Measurements from ENCODE around the gene ACBD4. TPM values are rescaled to one million over a fixed set of nuclear protein-coding genes. Genes with fewer than 3 reads are reported as not detected.

ACBD4 gene
- polyA plus RNA-seq, 1 donor from 2014 or later: 3.1 TPM

DNA sequence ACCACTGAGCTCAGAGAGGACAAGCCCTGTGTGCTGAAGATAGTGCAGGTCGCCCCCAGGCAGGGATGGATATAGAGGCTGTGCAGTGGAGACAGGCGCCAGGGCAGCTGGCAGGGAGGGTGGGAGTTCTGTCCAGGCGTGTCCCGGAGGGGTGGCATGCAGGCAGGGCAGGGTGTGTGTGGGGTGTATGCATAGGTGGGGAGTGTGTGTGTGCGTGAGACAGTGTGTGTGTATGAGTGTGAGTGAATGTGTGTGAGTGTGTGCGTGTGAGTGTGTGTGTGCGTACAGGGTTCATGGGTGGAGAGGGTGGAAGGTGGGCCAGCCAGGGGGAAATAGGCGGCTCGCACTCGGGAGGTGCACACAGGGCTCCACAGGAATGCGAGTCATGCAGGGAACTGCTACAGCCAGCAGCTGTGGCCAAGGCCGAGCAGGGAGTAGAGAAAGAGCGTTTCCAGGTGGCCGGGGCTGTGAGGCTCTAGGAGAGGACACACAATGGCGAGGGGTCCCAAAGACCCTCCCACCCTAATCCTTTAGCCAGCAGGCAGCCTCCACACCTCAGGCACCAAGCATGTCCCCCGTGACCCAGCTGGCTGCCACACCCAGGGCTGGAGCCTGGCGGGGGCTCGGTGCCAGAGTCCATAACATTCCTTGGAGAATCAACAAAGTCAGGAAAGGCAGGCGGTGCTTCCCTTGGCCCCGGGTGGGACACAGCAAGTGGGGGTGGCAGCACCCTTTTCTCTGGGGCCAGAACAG lies 7.8 kb upstream of the ACBD4 start:
- H3K79me2 ChIP-seq (replicated peaks; ENCODE audit: insufficient read depth, low read length): no peaks in the 10 kb centered on the region
- no peaks in the 10 kb centered on the region for H3K36me3 ChIP-seq (ENCODE audit: insufficient read depth, low read length)
- H3K9me2 ChIP-seq (ENCODE audit: insufficient read depth, low read length): no peaks in the 10 kb centered on the region
- H4K20me1 ChIP-seq (ENCODE audit: insufficient read depth): no peaks in the 10 kb centered on the region
- H3K4me2 ChIP-seq (ENCODE audit: low read length): no peak overlapping the region
- no peaks in the 10 kb centered on the region for H3F3A ChIP-seq (ENCODE audit: insufficient read depth, low read length, poor library complexity, severe bottlenecking)
- H3K27me3 ChIP-seq (ENCODE audit: insufficient read depth, low read depth, low read length): no peaks in the 10 kb centered on the region
- TF ChIP-seq POLR2AphosphoS5 (IDR thresholded peaks at IDR 0.05) (no peak), SMC3 (conservative IDR thresholded peaks at IDR 0.05; ENCODE audit: poor library complexity) (no peak), TAF1 (IDR thresholded peaks at IDR 0.05; ENCODE audit: low read depth) (no peak)
- no peak overlapping the region for H3K9ac ChIP-seq (ENCODE audit: low read length)
- H2AFZ ChIP-seq (ENCODE audit: low read depth, low read length): no peak overlapping the region
- H3K4me3 ChIP-seq (ENCODE audit: low read length): no peak overlapping the region
- H3K27ac ChIP-seq (ENCODE audit: low read length): no peak overlapping the region
- H3K9me3 ChIP-seq (ENCODE audit: low read length): no peaks in the 10 kb centered on the region

DNA sequence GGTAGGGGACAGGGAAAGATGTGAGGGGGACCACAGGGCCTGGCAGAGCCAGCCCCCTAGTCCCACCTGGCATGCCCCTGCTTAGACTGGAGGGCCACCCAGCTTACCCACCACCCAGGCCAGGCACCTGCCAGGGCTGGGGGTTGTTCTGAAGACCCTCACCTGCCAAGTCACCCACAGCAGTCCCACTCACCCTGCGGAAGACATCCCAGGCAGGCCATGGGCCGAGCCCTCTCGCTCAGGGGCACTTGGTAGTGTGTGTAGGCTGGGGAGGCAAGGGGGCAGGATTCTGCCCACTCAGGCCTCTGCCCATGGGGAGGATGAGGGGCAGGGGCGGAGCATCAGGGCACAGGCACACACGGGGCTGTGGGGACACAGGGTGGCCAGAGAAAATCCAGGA lies 7.2 kb upstream of the ACBD4 start:
- H3K36me3 ChIP-seq (ENCODE audit: insufficient read depth, low read length): no peaks in the 10 kb centered on the region
- H3K27me3 ChIP-seq (ENCODE audit: insufficient read depth, low read depth, low read length): no peaks in the 10 kb centered on the region
- H3K27ac ChIP-seq (ENCODE audit: low read length): no peak overlapping the region
- no peaks in the 10 kb centered on the region for H4K20me1 ChIP-seq (ENCODE audit: insufficient read depth)
- no peak for TF ChIP-seq SMC3 (conservative IDR thresholded peaks at IDR 0.05; ENCODE audit: poor library complexity)
- TF ChIP-seq TAF1 (IDR thresholded peaks at IDR 0.05; ENCODE audit: low read depth): no peak
- TF ChIP-seq, protein P1, sequence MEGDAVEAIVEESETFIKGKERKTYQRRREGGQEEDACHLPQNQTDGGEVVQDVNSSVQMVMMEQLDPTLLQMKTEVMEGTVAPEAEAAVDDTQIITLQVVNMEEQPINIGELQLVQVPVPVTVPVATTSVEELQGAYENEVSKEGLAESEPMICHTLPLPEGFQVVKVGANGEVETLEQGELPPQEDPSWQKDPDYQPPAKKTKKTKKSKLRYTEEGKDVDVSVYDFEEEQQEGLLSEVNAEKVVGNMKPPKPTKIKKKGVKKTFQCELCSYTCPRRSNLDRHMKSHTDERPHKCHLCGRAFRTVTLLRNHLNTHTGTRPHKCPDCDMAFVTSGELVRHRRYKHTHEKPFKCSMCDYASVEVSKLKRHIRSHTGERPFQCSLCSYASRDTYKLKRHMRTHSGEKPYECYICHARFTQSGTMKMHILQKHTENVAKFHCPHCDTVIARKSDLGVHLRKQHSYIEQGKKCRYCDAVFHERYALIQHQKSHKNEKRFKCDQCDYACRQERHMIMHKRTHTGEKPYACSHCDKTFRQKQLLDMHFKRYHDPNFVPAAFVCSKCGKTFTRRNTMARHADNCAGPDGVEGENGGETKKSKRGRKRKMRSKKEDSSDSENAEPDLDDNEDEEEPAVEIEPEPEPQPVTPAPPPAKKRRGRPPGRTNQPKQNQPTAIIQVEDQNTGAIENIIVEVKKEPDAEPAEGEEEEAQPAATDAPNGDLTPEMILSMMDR (IDR thresholded peaks at IDR 0.05; ENCODE audit: poor library complexity, severe bottlenecking): no peak
- TF ChIP-seq RAD21 (conservative IDR thresholded peaks at IDR 0.05): no peak
- TF ChIP-seq POLR2AphosphoS5 (IDR thresholded peaks at IDR 0.05): no peak
- TF ChIP-seq, protein P2, sequence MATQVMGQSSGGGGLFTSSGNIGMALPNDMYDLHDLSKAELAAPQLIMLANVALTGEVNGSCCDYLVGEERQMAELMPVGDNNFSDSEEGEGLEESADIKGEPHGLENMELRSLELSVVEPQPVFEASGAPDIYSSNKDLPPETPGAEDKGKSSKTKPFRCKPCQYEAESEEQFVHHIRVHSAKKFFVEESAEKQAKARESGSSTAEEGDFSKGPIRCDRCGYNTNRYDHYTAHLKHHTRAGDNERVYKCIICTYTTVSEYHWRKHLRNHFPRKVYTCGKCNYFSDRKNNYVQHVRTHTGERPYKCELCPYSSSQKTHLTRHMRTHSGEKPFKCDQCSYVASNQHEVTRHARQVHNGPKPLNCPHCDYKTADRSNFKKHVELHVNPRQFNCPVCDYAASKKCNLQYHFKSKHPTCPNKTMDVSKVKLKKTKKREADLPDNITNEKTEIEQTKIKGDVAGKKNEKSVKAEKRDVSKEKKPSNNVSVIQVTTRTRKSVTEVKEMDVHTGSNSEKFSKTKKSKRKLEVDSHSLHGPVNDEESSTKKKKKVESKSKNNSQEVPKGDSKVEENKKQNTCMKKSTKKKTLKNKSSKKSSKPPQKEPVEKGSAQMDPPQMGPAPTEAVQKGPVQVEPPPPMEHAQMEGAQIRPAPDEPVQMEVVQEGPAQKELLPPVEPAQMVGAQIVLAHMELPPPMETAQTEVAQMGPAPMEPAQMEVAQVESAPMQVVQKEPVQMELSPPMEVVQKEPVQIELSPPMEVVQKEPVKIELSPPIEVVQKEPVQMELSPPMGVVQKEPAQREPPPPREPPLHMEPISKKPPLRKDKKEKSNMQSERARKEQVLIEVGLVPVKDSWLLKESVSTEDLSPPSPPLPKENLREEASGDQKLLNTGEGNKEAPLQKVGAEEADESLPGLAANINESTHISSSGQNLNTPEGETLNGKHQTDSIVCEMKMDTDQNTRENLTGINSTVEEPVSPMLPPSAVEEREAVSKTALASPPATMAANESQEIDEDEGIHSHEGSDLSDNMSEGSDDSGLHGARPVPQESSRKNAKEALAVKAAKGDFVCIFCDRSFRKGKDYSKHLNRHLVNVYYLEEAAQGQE (IDR thresholded peaks at IDR 0.05; ENCODE audit: borderline replicate concordance): no peak
- TF ChIP-seq EP300 (conservative IDR thresholded peaks at IDR 0.05; ENCODE audit: poor library complexity, severe bottlenecking): no peak
- TF ChIP-seq EZH2 (IDR thresholded peaks at IDR 0.05; ENCODE audit: borderline replicate concordance, insufficient read depth, low read length, poor library complexity, severe bottlenecking): no peak
- no peak for TF ChIP-seq MXI1 (conservative IDR thresholded peaks at IDR 0.05; ENCODE audit: poor library complexity, severe bottlenecking)
- no peak overlapping the region for H2AFZ ChIP-seq (ENCODE audit: low read depth, low read length)
- no peak overlapping the region for H3K9ac ChIP-seq (ENCODE audit: low read length)
- H3F3A ChIP-seq (ENCODE audit: insufficient read depth, low read length, poor library complexity, severe bottlenecking): no peaks in the 10 kb centered on the region
- H3K79me2 ChIP-seq (replicated peaks; ENCODE audit: insufficient read depth, low read length): no peaks in the 10 kb centered on the region
- H3K4me3 ChIP-seq (ENCODE audit: low read length): no peak overlapping the region
- H3K4me2 ChIP-seq (ENCODE audit: low read length): no peak overlapping the region
- no peaks in the 10 kb centered on the region for H3K9me2 ChIP-seq (ENCODE audit: insufficient read depth, low read length)
- no peaks in the 10 kb centered on the region for H3K9me3 ChIP-seq (ENCODE audit: low read length)

Data from neural cell (in vitro differentiated cells).